GM23338 (cell line): ENCODE measurements around the gene RPS6KA5. TPM values are rescaled to one million over a fixed set of nuclear protein-coding genes. Genes with fewer than 3 reads are reported as not detected.
A peak's percentile ranks its signal among the peaks of the same experiment; 100 is the strongest.

Experiments
- ATAC-seq: fragments of 200-7000 bp; cut with Tn5 transposase; 3 replicates; pipeline ENCODE4 v1.9.1; 2020
- DNase-seq: peaks from one replicate; pipeline ENCODE4 v3.0.0-alpha.2; 2015; ENCODE audit warnings: low spot score
- H2AFZ ChIP-seq: fragments of 200-600 bp; sonication (generic); 2 replicates; pipeline ENCODE4 v1.8.0; 2016; ENCODE audit warnings: antibody characterized with exemption, mild to moderate bottlenecking, moderate library complexity
- H3F3A ChIP-seq: fragments of 200-600 bp; sonication (generic); replicated peaks from 2 replicates; pipeline ENCODE4 v1.8.0; 2017; ENCODE audit warnings: antibody characterized with exemption, mixed run types, low read depth
- H3K27ac ChIP-seq: fragments of 200-600 bp; sonication (generic); 2 replicates; pipeline ENCODE4 v1.6.1; 2016; ENCODE audit warnings: low read depth
- H3K27me3 ChIP-seq: fragments of 200-600 bp; sonication (generic); 2 replicates; pipeline ENCODE4 v1.8.0; 2016; ENCODE audit warnings: mild to moderate bottlenecking, mixed run types, moderate library complexity; ENCODE audit not compliant: insufficient read depth
- H3K36me3 ChIP-seq: fragments of 200-600 bp; sonication (generic); 2 replicates; pipeline ENCODE4 v1.8.0; 2016; ENCODE audit warnings: mild to moderate bottlenecking; ENCODE audit not compliant: insufficient read depth
- H3K4me1 ChIP-seq: fragments of 200-600 bp; sonication (generic); 2 replicates; pipeline ENCODE4 v1.8.0; 2016; ENCODE audit warnings: mild to moderate bottlenecking, moderate library complexity; ENCODE audit not compliant: insufficient read depth
- H3K4me2 ChIP-seq: fragments of 200-600 bp; sonication (generic); 2 replicates; pipeline ENCODE4 v1.7.1; 2017; ENCODE audit warnings: mixed run types
- H3K4me3 ChIP-seq: fragments of 200-600 bp; sonication (generic); 2 replicates; pipeline ENCODE4 v1.6.1; 2016; ENCODE audit warnings: mixed run types
- H3K79me2 ChIP-seq: fragments of 200-600 bp; sonication (generic); replicated peaks from 2 replicates; pipeline ENCODE4 v1.8.0; 2017; ENCODE audit warnings: mild to moderate bottlenecking; ENCODE audit not compliant: insufficient read depth
- H3K9me2 ChIP-seq: fragments of 200-600 bp; sonication (generic); 2 replicates; pipeline ENCODE4 v1.8.0; 2017; ENCODE audit not compliant: insufficient read depth
- H4K20me1 ChIP-seq: fragments of 200-600 bp; sonication (generic); replicated peaks from 2 replicates; pipeline ENCODE4 v1.8.0; 2017; ENCODE audit warnings: mild to moderate bottlenecking; ENCODE audit not compliant: insufficient read depth
- H3K27ac Mint-ChIP-seq: 2 replicates; pipeline ENCODE4 v1.8.0; 2020; ENCODE audit warnings: inconsistent platforms, mild to moderate bottlenecking, moderate library complexity, mixed read lengths
- H3K27me3 Mint-ChIP-seq: 3 replicates; pipeline ENCODE4 v1.8.0; 2022; ENCODE audit warnings: low read depth, mild to moderate bottlenecking, moderate library complexity, mixed read lengths, inconsistent platforms; ENCODE audit not compliant: insufficient read depth, poor library complexity
- H3K36me3 Mint-ChIP-seq: 3 replicates; pipeline ENCODE4 v1.8.0; 2021; ENCODE audit warnings: low read depth, mild to moderate bottlenecking, inconsistent platforms, moderate library complexity, mixed read lengths
- H3K4me1 Mint-ChIP-seq: 3 replicates; pipeline ENCODE4 v1.8.0; 2020; ENCODE audit warnings: mild to moderate bottlenecking, inconsistent platforms, mixed read lengths
- H3K4me3 Mint-ChIP-seq: 3 replicates; pipeline ENCODE4 v1.8.0; 2021; ENCODE audit warnings: moderate library complexity, mild to moderate bottlenecking, inconsistent platforms, mixed read lengths
- H3K9me3 Mint-ChIP-seq: 3 replicates; pipeline ENCODE4 v1.8.0; 2020; ENCODE audit warnings: moderate library complexity, mild to moderate bottlenecking, inconsistent platforms, mixed read lengths
- CREB1 ChIP-seq: fragments of 250-450 bp; sonication (Bioruptor Pico); IDR thresholded peaks from 2 replicates; pipeline ENCODE4 v1.5.0; 2020; ENCODE audit warnings: low read depth, mild to moderate bottlenecking, moderate library complexity
- CTCF ChIP-seq, 2 experiments: fragments of 200-600 bp in 1 of 2; sonication (generic) in 1 of 2; conservative IDR thresholded peaks; 2 replicates each; pipeline versions ENCODE4 v1.5.1 to v1.6.1; 2016 to 2017; ENCODE audit warnings: antibody characterized with exemption in 2 of 2, low read depth in 2 of 2, mild to moderate bottlenecking in 2 of 2, moderate library complexity in 1 of 2
- EZH2 ChIP-seq: fragments of 200-600 bp; sonication (generic); IDR thresholded peaks from one replicate; pipeline ENCODE4 v1.8.0; 2017; ENCODE audit warnings: antibody characterized with exemption, mild to moderate bottlenecking, low read depth; ENCODE audit not compliant: unreplicated experiment
- JUNB ChIP-seq: IDR thresholded peaks from one replicate; pipeline ENCODE4 v1.6.1; 2016; ENCODE audit warnings: antibody characterized with exemption; ENCODE audit not compliant: unreplicated experiment
- POLR2AphosphoS5 ChIP-seq: IDR thresholded peaks from 2 replicates; pipeline ENCODE4 v1.6.1; 2016; ENCODE audit warnings: antibody characterized with exemption, low read depth
- STAT1 ChIP-seq: IDR thresholded peaks from one replicate; pipeline ENCODE4 v1.6.1; 2016; ENCODE audit warnings: antibody characterized with exemption; ENCODE audit not compliant: unreplicated experiment
- ZNF114 ChIP-seq: fragments of 250-450 bp; sonication (Bioruptor Pico); IDR thresholded peaks from 2 replicates; pipeline ENCODE4 v1.5.0; 2020; ENCODE audit warnings: mild to moderate bottlenecking, moderate library complexity
- ZNF331 ChIP-seq: fragments of 250-450 bp; sonication (Bioruptor Pico); IDR thresholded peaks from 2 replicates; pipeline ENCODE4 v1.5.0; 2020; ENCODE audit warnings: low read depth, mild to moderate bottlenecking, moderate library complexity
- ZNF462 ChIP-seq: fragments of 250-450 bp; sonication (Bioruptor Pico); IDR thresholded peaks from 2 replicates; pipeline ENCODE4 v1.5.0; 2020; ENCODE audit warnings: mild to moderate bottlenecking, moderate library complexity
- polyA plus RNA-seq: library from polyadenylated mRNA; unstranded; fragments of >200 nt; fragmentation: Nextera tagmentation; extraction: Ambion mirVana; gene quantifications from 2 replicates; pipeline ENCODE4 v1.2.1, GENCODE V29; 2016
- total RNA-seq: library from RNA; depleted of rRNA; stranded (reverse); fragments of >200 nt; shearing (Covaris generic); gene quantifications from 2 replicates; pipeline ENCODE4 v1.2.3, GENCODE V29; 2014

Gene RPS6KA5
- total and polyA plus RNA-seq, 2 experiments from 2014 or later = 2.1 to 2.4 TPM

GRCh38 chr14:90849787-90850444, 210.5 kb downstream of the RPS6KA5 start:
- Mint-ChIP-seq H3K27me3 (no peaks in the 10 kb centered on the region), H3K27ac (no peak overlapping the region; the same call in 1 of the 2 replicates), H3K9me3 (no peaks in the 10 kb centered on the region), H3K36me3 (no peaks in the 10 kb centered on the region), H3K4me3 (no peak overlapping the region), H3K4me1 (peaks cover 2% of the 10 kb centered on the region; the same call in 1 of the 3 replicates)
- Histone ChIP-seq H4K20me1 (no peaks in the 10 kb centered on the region), H3F3A (no peaks in the 10 kb centered on the region), H3K4me2 (no peak overlapping the region), H3K27ac (0 out of 2 replicates have a peak overlapping the region, but pooled peaks have one; percentile 30), H3K4me3 (no peak overlapping the region), H3K79me2 (no peaks in the 10 kb centered on the region), H3K27me3 (no peaks in the 10 kb centered on the region), H3K4me1 (no peaks in the 10 kb centered on the region), H2AFZ (no peak overlapping the region), H3K36me3 (no peaks in the 10 kb centered on the region), H3K9me2 (peaks cover 9% of the 10 kb centered on the region; the same call in 1 of the 2 replicates)
- DNase-seq (no peak), ATAC-seq (no peak)
- TF ChIP-seq JUNB (no peak), POLR2AphosphoS5 (no peak), ZNF462 (no peak), ZNF114 (CRISPR knock-in tag) (no peak), CREB1 (CRISPR knock-in tag) (no peak), ZNF331 (no peak), CTCF (conservative IDR thresholded peaks at IDR 0.05; ENCODE audit: low read depth in 2 of 2) (no peak), STAT1 (no peak), EZH2 (no peak)
